ENCODE results near the gene PLK5. TPM values are rescaled to one million over a fixed set of nuclear protein-coding genes. Genes with fewer than 3 reads are reported as not detected.

Gene PLK5
- total RNA-seq, 1 donor from 2014 or later, result not detected

DNA sequence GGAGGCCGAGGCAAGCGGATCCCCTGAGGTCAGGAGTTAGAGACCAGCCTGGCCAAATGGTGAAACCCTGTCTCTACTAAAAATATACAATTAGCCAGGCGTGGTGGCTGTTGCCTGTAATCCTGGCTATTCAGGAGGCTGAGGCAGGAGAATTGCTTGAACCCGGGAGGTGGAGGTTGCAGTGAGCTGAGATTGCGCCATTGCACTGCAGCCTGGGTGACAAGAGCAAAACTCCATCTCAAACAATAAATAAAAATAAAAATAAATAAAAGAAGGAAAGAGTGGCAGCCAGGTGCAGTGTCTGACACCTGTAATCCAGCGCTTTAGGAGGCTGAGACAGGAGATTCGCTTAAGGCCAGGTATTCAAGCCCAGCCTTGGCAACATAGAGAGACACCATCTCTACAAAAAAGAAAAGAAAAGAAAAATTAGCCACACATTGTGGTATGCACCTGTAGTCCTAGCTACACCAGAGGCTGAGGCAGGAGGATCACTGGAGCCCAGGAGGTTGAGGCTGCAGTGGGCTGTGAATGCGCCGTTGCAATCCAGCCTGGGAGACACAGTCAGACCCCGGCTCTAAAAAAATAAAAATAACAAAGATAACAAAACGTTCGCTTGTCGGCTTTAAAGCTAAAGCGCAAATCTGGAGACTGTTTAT lies 21.3 kb upstream of the PLK5 start:
- no peak for DNase-seq (ENCODE audit: low read depth, low spot score)
- TF ChIP-seq, protein P1, sequence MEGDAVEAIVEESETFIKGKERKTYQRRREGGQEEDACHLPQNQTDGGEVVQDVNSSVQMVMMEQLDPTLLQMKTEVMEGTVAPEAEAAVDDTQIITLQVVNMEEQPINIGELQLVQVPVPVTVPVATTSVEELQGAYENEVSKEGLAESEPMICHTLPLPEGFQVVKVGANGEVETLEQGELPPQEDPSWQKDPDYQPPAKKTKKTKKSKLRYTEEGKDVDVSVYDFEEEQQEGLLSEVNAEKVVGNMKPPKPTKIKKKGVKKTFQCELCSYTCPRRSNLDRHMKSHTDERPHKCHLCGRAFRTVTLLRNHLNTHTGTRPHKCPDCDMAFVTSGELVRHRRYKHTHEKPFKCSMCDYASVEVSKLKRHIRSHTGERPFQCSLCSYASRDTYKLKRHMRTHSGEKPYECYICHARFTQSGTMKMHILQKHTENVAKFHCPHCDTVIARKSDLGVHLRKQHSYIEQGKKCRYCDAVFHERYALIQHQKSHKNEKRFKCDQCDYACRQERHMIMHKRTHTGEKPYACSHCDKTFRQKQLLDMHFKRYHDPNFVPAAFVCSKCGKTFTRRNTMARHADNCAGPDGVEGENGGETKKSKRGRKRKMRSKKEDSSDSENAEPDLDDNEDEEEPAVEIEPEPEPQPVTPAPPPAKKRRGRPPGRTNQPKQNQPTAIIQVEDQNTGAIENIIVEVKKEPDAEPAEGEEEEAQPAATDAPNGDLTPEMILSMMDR (conservative IDR thresholded peaks at IDR 0.05), result no peak
- Mint-ChIP-seq H3K4me1 (peaks cover 5% of the 10 kb centered on the region), H3K27ac (ENCODE audit: unreplicated experiment) (no peak overlapping the region), H3K4me3 (no peak overlapping the region), H3K9me3 (peaks cover under 1% of the 10 kb centered on the region), H3K27me3 (ENCODE audit: low read depth) (peaks cover 34% of the 10 kb centered on the region), H3K36me3 (ENCODE audit: low read depth) (no peaks in the 10 kb centered on the region)

DNA sequence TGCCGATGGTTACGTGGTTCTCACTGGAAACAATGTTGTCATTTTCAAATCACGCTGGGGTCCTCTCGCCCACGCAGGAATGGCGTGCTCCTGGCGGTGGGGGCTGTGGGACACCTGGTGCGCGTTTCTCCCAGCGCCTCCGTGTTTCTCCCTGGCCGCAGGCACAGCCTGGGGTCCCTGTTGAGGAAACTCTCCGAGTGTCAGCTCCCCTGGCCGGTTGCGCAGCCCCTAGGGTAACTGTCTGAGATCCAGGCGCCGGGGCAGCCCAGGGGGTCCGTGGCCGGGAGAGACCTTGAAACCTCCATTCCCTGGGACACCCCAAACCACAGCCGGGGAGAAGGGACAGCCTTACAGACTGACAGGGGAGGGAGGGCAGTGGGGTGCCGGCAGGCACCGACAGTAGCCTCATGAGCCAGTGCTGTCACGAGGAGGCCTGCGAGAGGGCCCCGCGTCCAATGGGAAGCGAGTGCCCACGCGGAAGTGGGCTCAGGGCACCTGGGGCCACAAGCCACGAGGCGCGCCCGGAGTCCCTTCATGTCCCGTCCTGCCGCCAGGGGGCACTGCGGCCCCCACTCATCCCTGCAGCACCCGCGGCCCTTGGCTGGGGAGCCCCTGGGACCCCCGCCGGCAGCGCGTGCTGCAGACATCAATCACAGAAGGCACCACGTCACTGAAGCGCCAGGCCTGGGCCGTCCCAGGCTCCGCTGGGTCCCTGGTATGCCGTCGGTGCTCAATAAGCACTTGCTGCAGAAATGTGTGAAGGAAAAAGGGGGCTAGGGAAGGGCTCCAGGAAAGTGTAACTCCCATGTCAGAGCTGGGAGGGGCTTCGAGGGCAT lies 20.6 kb upstream of the PLK5 start:
- no peak overlapping the region for H3K27ac Mint-ChIP-seq (ENCODE audit: unreplicated experiment)

DNA sequence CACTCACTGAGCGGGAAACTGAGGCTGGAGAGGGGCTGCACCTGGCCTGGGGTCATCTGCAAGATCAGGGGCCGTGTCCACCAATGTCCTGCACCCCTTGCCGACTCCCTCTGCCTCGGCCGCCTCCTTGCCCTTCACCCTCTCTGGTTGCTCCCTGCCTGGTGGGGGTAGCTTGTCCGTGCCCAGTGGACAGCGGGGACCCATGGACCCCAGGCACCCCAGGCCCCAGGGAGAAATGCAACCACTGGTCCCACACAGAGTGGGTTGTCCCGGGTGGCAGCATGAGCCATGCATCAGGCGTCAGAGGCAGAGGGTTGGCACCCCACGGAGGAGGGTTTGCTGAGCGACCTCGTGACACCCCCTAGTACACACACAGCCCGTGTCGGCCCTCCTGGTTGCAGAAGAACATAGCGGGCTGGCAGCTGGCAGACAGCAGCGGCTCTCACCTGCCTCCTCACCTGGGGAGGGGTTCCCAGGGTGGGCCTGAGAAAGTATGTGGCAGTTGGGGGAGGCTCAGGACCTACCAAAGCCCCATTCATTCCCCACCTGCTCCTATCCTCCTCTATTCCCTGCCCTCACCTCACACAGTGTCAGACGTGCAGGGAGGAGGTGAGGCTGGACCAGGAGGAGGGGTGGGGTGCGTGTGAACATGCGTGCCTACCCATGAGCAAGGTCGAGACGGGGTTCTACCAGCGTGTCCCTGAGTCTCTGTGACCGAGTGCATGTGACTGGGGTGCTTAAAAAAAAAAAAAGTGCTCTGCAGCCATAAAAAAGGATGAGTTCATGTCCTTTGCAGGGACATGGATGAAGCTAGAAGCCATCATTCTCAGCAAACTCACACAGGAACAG lies 19.7 kb upstream of the PLK5 start:
- H3K4me3 Mint-ChIP-seq, result no peak overlapping the region
- no peak for DNase-seq (ENCODE audit: low read depth, low spot score)
- H3K4me1 Mint-ChIP-seq, result peaks cover 9% of the 10 kb centered on the region
- TF ChIP-seq, protein P1 (conservative IDR thresholded peaks at IDR 0.05), result no peak
- H3K9me3 Mint-ChIP-seq, result peaks cover 2% of the 10 kb centered on the region
- H3K27ac Mint-ChIP-seq (ENCODE audit: unreplicated experiment), result no peak overlapping the region
- H3K36me3 Mint-ChIP-seq (ENCODE audit: low read depth), result no peaks in the 10 kb centered on the region
- H3K27me3 Mint-ChIP-seq (ENCODE audit: low read depth), result peaks cover 43% of the 10 kb centered on the region

More for the DNA sequence above, 20.6 kb upstream of the PLK5 start:
- H3K9me3 Mint-ChIP-seq, result peaks cover 2% of the 10 kb centered on the region
- H3K27me3 Mint-ChIP-seq (ENCODE audit: low read depth), result peaks cover 38% of the 10 kb centered on the region
- TF ChIP-seq, protein P1 (conservative IDR thresholded peaks at IDR 0.05), result peak; percentile 82
- H3K36me3 Mint-ChIP-seq (ENCODE audit: low read depth), result no peaks in the 10 kb centered on the region
- H3K4me3 Mint-ChIP-seq, result no peak overlapping the region
- peak; percentile 66 for DNase-seq (ENCODE audit: low read depth, low spot score)
- H3K4me1 Mint-ChIP-seq, result peaks cover 9% of the 10 kb centered on the region

DNA sequence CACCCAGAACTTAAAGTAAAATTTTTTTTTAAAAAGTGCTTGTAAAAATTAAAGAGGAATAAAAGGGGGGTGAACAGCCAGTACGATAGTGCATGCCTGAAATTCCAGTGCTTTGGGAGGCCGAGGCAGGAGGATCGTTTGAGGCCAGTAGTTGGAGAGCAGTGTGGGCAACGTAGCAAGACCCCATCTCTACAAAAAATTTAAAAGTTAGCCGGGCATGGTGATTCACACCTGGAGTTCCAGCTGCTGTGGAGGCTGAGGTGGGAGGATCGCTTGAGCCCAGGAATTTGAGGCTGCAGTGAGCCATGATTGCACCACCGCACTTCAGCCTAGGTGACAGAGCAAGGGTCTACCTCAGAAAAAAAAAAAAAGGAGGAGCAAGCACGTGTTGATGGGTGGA lies 18.9 kb upstream of the PLK5 start:
- DNase-seq (ENCODE audit: low read depth, low spot score), result no peak
- TF ChIP-seq, protein P1 (conservative IDR thresholded peaks at IDR 0.05), result no peak
- Mint-ChIP-seq H3K4me1 (peaks cover 13% of the 10 kb centered on the region), H3K27ac (ENCODE audit: unreplicated experiment) (no peak overlapping the region), H3K27me3 (ENCODE audit: low read depth) (peaks cover 50% of the 10 kb centered on the region), H3K9me3 (peaks cover 2% of the 10 kb centered on the region), H3K4me3 (no peak overlapping the region), H3K36me3 (ENCODE audit: low read depth) (no peaks in the 10 kb centered on the region)
